OCI-LY7 (cell line): ENCODE measurements around the gene ATAD1.

Experiments
- EZH2phosphoT487 ChIP-seq: fragments of 200-600 bp; sonication (generic); IDR thresholded peaks from 2 replicates; pipeline ENCODE4 v1.6.1; 2018; ENCODE audit warnings: low read depth, borderline replicate concordance, mild to moderate bottlenecking, mixed run types, antibody characterized with exemption, low read length, moderate library complexity, mixed read lengths
- TF ChIP-seq, protein P1 (sequence below): fragments of 200-600 bp; sonication (generic); conservative IDR thresholded peaks from 2 replicates; pipeline ENCODE4 v1.5.1; 2014; ENCODE audit warnings: mild to moderate bottlenecking, antibody characterized with exemption, low read length, moderate library complexity, mixed read lengths

DNA sequence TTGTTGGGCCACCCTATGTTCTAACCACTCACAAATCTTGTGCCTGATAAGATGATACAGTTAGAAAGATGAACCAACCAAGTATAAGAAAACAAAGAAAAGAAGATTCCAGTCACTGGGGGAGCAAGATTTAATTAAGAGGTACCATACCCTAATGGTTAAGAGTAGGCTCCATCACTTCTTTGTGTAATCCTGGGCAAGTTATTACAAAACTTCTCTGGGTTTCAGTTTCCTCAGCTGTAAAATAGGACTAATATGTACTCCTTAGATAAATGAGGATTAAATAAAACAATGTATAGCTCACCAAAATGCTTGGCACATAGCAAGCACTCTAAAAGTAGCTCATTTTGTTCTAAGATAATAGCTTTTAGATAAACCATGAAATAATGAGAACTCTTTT, 58.5 kb downstream of the ATAD1 start:
- TF ChIP-seq, protein P1, sequence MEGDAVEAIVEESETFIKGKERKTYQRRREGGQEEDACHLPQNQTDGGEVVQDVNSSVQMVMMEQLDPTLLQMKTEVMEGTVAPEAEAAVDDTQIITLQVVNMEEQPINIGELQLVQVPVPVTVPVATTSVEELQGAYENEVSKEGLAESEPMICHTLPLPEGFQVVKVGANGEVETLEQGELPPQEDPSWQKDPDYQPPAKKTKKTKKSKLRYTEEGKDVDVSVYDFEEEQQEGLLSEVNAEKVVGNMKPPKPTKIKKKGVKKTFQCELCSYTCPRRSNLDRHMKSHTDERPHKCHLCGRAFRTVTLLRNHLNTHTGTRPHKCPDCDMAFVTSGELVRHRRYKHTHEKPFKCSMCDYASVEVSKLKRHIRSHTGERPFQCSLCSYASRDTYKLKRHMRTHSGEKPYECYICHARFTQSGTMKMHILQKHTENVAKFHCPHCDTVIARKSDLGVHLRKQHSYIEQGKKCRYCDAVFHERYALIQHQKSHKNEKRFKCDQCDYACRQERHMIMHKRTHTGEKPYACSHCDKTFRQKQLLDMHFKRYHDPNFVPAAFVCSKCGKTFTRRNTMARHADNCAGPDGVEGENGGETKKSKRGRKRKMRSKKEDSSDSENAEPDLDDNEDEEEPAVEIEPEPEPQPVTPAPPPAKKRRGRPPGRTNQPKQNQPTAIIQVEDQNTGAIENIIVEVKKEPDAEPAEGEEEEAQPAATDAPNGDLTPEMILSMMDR, result no peak
- TF ChIP-seq EZH2phosphoT487, result no peak
